ENCODE data around the gene STIP1.

Gene STIP1

DNA sequence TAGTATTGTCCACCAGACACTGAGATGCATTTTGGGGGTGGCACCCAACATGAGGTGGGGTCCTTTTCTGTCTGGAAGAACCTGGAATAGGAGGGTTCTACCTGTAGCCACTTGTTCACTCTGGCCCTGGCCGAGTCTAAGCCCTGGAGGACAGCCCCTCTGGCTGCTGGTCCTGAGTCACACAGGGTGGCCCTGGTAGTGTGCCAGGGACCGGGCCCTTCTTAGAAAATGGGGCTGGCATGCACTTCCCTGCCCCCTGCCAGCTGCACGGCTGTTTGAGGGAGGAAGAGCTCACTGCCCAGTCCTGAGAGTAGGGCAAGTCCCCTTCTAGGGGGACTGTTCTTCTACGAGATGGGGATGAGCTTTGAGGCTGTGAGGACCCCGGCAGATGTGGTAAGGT, 67.5 kb downstream of the STIP1 start:
- TF ChIP-seq CTCF (IDR thresholded peaks at IDR 0.05; ENCODE audit: low read length) (no peak), EZH2 (IDR thresholded peaks at IDR 0.05; ENCODE audit: borderline replicate concordance, low read length) (no peak)
- Histone ChIP-seq H3K4me1 (ENCODE audit: insufficient read depth, low read length, severe bottlenecking) (peaks cover 22% of the 10 kb centered on the region), H3K36me3 (ENCODE audit: insufficient read depth, low read length) (peaks cover 12% of the 10 kb centered on the region; the same call in 1 of the 2 replicates), H2AFZ (ENCODE audit: low read length) (no peak overlapping the region), H3K27ac (ENCODE audit: low read depth, low read length, poor library complexity, severe bottlenecking) (no peak overlapping the region), H3K9me3 (ENCODE audit: low read length) (no peaks in the 10 kb centered on the region), H3K27me3 (ENCODE audit: insufficient read depth, low read length) (no peaks in the 10 kb centered on the region), H3K79me2 (ENCODE audit: insufficient read depth, low read length) (no peaks in the 10 kb centered on the region), H3K4me2 (ENCODE audit: low read length) (no peak overlapping the region), H3K9me2 (ENCODE audit: low read depth, low read length) (no peaks in the 10 kb centered on the region), H3K9ac (ENCODE audit: low read length) (no peak overlapping the region), H3K4me3 (ENCODE audit: low read depth, low read length, poor library complexity, severe bottlenecking) (no peak overlapping the region), H3F3A (ENCODE audit: insufficient read depth, low read length) (no peaks in the 10 kb centered on the region), H4K20me1 (ENCODE audit: insufficient read depth, low read length) (no peaks in the 10 kb centered on the region)

Measured in OCI-LY1 (cell line).